Muscle of leg (tissue), 11 donors: ENCODE measurements around the gene AGTRAP. TPM values are rescaled to one million over a fixed set of nuclear protein-coding genes. Genes with fewer than 3 reads are reported as not detected.

ENCODE experiments used
- DNase-seq: peaks from one replicate; pipeline ENCODE4 v3.0.0; 2013
- H3K27ac ChIP-seq: one replicate; pipeline ENCODE4 v1.5.1; 2013; ENCODE audit warnings: mild to moderate bottlenecking, low read length, control low read depth
- H3K27me3 ChIP-seq: one replicate; pipeline ENCODE4 v1.6.1; 2013; ENCODE audit warnings: low read length; ENCODE audit not compliant: control insufficient read depth, insufficient read depth
- H3K36me3 ChIP-seq: one replicate; pipeline ENCODE4 v1.6.1; 2013; ENCODE audit warnings: low read length; ENCODE audit not compliant: control insufficient read depth, insufficient read depth
- H3K4me1 ChIP-seq: one replicate; pipeline ENCODE4 v1.6.1; 2013; ENCODE audit warnings: low read length; ENCODE audit not compliant: control insufficient read depth, insufficient read depth
- H3K4me3 ChIP-seq: one replicate; pipeline ENCODE4 v1.5.1; 2013; ENCODE audit warnings: low read length, control low read depth
- H3K9me3 ChIP-seq: replicated peaks from 2 replicates; pipeline ENCODE4 v1.6.1; 2013; ENCODE audit warnings: low read depth, low read length; ENCODE audit not compliant: control insufficient read depth
- WGBS: methylation state at CpG from one replicate; pipeline ENCODE4 v1.1.5; 2013; ENCODE audit warnings: missing lambda C conversion rate; ENCODE audit not compliant: insufficient coverage; 5-methylcytosine and 5-hydroxymethylcytosine counted together
- polyA plus RNA-seq, 8 donors: library from polyadenylated mRNA; unstranded; fragments of 120-200 nt; gene quantifications; one replicate each; pipeline versions ENCODE4 v1.2.1 to v1.2.3, GENCODE V29; 2013; ENCODE audit warnings: inconsistent platforms in 1 of 8, low replicate concordance in 1 of 8; ENCODE audit not compliant: insufficient read length in 8 of 8, insufficient read depth in 1 of 8
- total RNA-seq: library from RNA; stranded (reverse); fragments of 120-200 nt; gene quantifications from one replicate; pipeline ENCODE4 v1.2.4, GENCODE V29; 2013

AGTRAP gene
- total and polyA plus RNA-seq, 9 donors, result 14.8 to 24.8 (median 17.9) TPM

DNA sequence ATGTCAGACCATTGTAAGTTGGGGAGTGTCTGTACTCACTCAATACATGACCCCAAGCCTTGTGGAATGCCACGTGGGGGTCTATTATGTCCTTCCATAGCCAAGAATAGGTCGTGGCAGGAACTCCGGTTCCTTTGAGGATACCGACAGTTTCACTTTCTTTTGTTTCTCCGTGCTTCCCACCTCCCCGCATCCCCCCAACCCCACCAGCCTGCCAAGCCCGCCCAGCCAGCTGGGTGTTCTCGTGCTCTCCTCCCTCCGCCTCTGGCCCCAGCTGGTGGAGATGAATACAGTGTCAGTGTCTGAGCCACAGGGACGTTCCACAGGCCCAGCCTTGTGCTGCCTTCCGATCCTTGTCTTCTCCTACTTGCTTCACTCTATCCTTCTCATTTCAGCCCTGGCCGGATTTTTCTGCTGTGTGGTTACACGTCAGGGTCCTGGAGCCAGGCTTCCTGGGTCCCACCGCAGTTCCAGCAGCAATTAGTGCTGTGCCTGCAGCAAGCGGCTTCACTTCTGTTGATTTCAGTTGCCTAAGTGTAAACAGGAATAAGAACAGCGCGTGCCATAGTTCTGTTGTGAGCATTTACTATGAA is 4.1 kb upstream of the AGTRAP start:
- Histone ChIP-seq H3K36me3 (no peaks in the 10 kb centered on the region), H3K9me3 (no peaks in the 10 kb centered on the region), H3K4me1 (peaks cover 38% of the 10 kb centered on the region), H3K27me3 (no peaks in the 10 kb centered on the region), H3K4me3 (peak overlapping the region; percentile 15), H3K27ac (peak overlapping the region; percentile 81)
- DNase-seq, result peak; percentile 95
- 7% methylated on average over 7 of the region's 17 CpGs for WGBS

DNA sequence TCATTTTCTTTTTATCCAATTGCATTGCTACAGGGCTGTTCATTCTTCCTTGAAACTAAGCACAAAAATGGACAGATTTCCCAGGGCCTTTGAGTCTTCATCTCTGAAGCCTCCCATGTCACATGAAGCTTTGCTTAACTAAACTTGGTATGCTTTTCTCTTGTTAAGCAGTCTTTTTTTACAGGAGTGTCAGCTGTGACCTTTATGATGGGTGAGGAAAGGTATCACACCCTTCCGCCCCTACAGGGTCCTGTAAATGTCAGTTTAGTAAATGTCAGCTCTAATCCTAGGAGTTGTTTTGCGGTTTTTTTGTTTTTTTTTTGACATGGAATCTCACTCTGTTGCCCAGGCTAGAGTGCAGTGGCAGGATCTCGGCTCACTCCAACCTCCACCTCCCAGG is 2.6 kb upstream of the AGTRAP start:
- DNase-seq, result no peak
- Histone ChIP-seq H3K4me1 (peaks cover 47% of the 10 kb centered on the region), H3K4me3 (no peak overlapping the region), H3K9me3 (no peaks in the 10 kb centered on the region), H3K27me3 (no peaks in the 10 kb centered on the region), H3K36me3 (no peaks in the 10 kb centered on the region), H3K27ac (no peak overlapping the region)
- WGBS, result no CpG with 5 or more reads among the region's 3 CpGs

DNA sequence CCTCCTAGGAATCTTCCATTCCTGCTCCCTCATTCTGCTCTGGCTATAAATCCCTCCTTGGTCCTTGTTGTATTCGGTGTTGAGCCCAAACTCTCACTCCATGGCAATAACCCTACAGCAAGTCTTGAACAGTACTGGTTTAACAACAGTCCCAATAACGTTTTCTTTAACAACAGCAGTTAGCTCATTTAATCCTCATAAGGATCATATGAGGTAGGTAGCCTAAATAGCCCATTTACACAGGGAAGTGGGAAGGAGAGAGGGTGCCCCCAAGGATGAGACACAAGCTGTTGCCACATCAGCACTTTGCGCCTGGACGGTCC is 444 bp upstream of the AGTRAP start:
- Histone ChIP-seq H3K36me3 (no peaks in the 10 kb centered on the region), H3K4me1 (peaks cover 35% of the 10 kb centered on the region), H3K27ac (peak overlapping the region; percentile 92), H3K9me3 (no peaks in the 10 kb centered on the region), H3K27me3 (no peaks in the 10 kb centered on the region), H3K4me3 (peak overlapping the region; percentile 87)
- no peak for DNase-seq
- WGBS, result 3% methylated on average over 2 of the region's 4 CpGs

DNA sequence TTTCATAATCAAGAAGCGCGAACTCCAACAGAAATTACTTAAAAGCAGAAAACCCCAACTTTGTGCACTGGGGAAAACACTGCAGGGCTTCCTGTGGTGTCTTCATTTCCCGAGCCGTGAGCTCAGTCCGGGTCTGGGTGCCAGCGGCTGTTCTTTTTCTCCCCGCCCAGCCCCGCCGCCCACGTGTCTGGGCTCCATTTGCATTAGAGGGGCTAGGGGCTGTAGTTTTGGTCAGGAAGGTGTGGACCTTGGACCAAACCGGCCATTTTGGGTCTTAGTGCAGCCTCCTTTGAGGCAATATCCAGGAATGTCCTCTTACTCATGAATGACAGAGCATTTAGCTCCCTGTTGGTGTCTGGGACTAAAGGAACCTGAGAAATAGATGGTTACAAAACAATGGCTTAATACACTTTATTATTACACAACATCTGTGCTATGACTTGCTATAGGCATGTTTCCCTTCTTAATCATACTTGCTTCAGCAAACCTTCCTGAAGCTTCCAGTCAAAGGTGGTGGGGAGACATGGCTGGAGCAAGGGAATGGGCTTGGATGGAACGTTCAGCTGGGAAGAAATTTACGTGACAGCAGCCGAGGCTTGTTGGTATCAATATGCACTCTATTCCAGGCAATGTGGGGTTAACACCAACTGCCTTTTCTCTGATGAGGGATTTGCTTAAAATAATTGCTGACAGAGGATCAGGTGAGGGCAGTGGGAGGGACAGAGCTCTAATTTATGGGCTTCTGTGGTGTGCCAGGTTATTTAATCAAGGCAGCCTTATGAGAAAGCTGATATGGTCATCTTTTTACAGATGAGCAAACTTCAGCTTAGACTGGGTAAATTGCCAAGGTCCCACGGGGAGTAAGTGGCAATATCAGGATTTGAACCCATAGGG is 1.1 kb downstream of the AGTRAP start:
- 18% methylated on average over 9 of the region's 15 CpGs for WGBS
- Histone ChIP-seq H3K27me3 (no peaks in the 10 kb centered on the region), H3K4me1 (peaks cover 25% of the 10 kb centered on the region), H3K4me3 (peak overlapping the region; percentile 87), H3K9me3 (no peaks in the 10 kb centered on the region), H3K27ac (peak overlapping the region; percentile 87), H3K36me3 (no peaks in the 10 kb centered on the region)
- DNase-seq, result peak; percentile 78

DNA sequence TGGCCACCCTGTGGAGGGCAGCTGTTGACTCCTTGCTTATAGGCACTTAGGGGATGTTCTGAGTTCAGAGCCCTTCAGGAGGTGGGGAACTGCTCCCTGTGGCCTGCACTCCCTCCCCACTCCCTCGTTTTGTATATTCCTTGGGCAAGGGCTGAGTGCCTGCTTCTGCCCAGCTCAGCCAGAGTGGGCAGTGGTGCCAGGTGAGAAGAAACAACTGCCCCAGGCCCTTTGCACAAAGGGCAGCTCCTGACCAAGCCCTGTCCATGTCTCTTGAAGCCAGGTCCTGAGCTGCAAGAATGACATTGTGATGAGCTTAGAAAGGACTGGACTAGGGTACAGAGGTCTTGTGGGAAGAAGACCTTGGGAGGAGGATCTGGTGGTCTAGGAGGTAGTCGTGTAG is 2.2 kb downstream of the AGTRAP start:
- Histone ChIP-seq H3K27me3 (no peaks in the 10 kb centered on the region), H3K9me3 (no peaks in the 10 kb centered on the region), H3K36me3 (no peaks in the 10 kb centered on the region), H3K4me1 (peaks cover 18% of the 10 kb centered on the region), H3K4me3 (no peak overlapping the region), H3K27ac (no peak overlapping the region)
- no peak for DNase-seq
- WGBS, result no CpG with 5 or more reads among the region's 2 CpGs

DNA sequence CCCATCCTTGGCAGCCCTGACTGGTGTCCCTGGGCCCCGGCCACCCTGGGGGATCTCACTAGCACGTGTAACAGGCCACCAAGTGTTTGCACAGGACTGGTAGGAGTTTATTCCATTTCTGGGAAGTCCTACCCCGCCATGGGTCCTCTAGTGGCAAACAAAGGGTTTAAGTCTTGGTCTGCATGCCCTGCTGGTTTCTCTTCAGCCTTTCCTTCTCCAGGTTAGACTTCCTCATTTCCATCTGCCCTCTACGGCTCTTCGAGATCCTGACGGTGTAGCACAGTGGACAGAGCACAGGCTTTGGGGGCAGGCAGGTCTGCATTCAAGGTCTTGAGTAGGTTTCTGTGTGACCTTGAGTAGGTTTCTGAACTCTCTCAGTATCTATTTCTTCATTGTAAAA is 2.8 kb downstream of the AGTRAP start:
- no peak for DNase-seq
- Histone ChIP-seq H3K36me3 (no peaks in the 10 kb centered on the region), H3K4me1 (peaks cover 18% of the 10 kb centered on the region), H3K4me3 (no peak overlapping the region), H3K27ac (no peak overlapping the region), H3K9me3 (no peaks in the 10 kb centered on the region), H3K27me3 (no peaks in the 10 kb centered on the region)
- WGBS, result no CpG with 5 or more reads among the region's 6 CpGs

DNA sequence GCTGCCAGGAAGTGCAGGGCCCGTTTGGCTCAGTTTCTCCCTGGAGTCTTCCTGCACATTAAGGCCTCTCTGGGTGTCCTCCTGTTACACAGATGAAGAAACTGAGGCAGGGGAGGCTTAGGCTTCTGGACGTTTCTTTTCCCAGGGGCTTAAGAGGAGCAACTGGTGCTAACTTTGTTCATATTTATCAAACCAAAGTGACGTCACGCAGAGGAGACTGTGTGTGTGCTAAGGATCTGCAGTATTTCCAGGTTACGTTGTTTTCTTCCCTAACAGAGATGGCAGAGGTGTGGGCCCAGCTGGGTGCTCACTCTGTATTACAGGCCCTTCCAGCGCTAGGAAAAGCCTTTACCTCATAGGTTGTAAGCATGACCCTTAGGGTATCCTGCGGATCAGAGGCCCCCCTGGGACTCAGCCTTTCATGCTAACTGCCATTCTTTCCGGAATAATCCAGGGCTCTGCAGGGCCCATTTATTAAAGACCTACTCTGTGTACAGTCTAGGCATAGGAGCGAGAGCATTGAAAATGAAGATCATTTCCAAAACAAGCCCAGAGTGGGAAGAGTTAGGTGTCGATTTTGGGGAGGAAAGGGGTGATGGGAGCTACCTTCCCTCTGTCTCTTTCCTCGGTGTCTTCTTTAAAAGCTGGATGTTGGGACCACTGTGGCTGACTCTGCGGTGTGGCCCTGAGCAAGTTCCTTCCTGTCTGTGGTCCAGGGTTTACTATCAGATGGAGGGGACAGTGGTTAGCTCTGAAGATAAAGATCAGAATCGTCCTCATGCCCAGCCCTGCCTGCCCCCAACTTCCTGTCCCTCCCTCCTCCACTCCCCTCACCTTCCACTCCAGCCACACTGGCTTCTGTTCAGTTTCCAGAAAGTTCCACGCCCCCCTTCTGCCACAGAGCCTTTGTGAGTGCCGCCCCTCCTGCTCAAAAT is 4.6 kb downstream of the AGTRAP start:
- Histone ChIP-seq H3K4me1 (peaks cover 13% of the 10 kb centered on the region), H3K4me3 (no peak overlapping the region), H3K9me3 (no peaks in the 10 kb centered on the region), H3K36me3 (peaks cover 2% of the 10 kb centered on the region), H3K27me3 (no peaks in the 10 kb centered on the region), H3K27ac (no peak overlapping the region)
- 63% methylated on average over 6 of the region's 15 CpGs for WGBS
- DNase-seq, result no peak

DNA sequence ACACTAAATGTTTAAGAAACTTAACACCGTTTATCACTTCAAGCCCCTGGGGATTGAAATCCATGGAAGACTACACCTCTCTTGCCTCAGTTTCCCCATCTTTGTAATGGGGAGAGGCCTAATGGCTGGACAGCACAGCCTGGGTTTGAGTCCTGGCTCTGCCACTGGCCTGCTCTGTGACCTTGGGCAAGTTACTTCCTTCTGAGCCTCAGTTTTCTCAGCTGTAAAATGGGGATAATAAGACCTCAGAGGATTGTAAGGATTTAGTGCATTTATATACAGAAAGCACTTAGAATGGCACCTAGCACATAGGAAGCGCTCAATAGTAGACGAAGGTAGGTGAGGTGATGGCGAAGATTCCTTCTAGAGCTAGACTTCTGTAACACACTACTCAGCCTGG is 5.5 kb downstream of the AGTRAP start:
- DNase-seq, result no peak
- Histone ChIP-seq H3K4me3 (no peak overlapping the region), H3K9me3 (no peaks in the 10 kb centered on the region), H3K27me3 (no peaks in the 10 kb centered on the region), H3K27ac (no peak overlapping the region), H3K36me3 (peaks cover 6% of the 10 kb centered on the region), H3K4me1 (peaks cover 11% of the 10 kb centered on the region)
- WGBS, result no CpG with 5 or more reads among the region's 4 CpGs

DNA sequence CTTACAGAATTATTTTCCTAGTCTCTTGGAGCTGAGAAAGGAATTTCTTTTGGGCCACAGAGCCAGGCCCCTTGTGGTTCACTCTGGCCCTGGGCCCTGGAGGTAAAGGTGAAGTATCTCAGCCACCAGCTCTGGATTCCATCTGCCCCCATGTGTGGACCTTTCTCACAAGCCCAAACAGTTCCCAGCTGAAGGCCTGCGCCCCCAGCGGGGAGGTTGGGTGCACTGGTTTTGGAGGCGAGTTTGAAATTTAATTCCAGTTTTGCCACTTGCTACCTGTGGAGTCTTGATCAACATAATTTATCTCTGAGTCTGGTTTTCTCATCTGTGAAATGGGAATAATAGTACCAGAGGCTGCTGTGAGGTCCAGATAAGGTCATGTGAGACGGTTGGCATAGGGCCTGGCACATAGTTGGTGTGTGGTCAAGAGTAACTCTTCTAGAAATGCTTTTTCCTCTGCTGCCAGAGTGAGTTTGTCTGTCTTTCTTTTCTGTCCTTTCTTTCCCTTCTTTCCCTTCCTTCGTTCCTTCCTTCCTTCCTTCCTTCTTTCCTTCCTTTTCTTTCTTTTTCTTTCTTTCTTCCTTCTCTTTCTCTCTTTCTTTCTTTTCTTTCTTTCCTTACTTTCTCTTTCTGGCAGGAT is 6.1 kb downstream of the AGTRAP start:
- DNase-seq, result no peak
- H3K27ac ChIP-seq, result no peak overlapping the region
- 100% methylated on average over 1 of the region's 5 CpGs for WGBS
- no peaks in the 10 kb centered on the region for H3K27me3 ChIP-seq
- H3K4me1 ChIP-seq, result peaks cover 7% of the 10 kb centered on the region
- peaks cover 6% of the 10 kb centered on the region for H3K36me3 ChIP-seq
- H3K4me3 ChIP-seq, result no peak overlapping the region
- H3K9me3 ChIP-seq, result no peaks in the 10 kb centered on the region
